ENCODE measurements around the gene FGF7.

GRCh38 chr15:49441356-49441755 is 18.3 kb downstream of the FGF7 start:
- no peak for TF ChIP-seq CTCF (conservative IDR thresholded peaks at IDR 0.05 in 1 of 2, IDR thresholded peaks at IDR 0.05 in 1 of 2; ENCODE audit: low read depth in 1 of 2, low read length in 2 of 2)
- no peak for TF ChIP-seq EZH2 (IDR thresholded peaks at IDR 0.05; ENCODE audit: low read length, missing control alignments)

Measured in fibroblast of lung (primary cell).